ENCODE results near the gene MYO9A. TPM values are rescaled to one million over a fixed set of nuclear protein-coding genes. Genes with fewer than 3 reads are reported as not detected.

Gene MYO9A
- total RNA-seq, 1 experiment from 2014 or later: 21.4 TPM

GRCh38 chr15:71780115-71780976 lies 337.6 kb downstream of the MYO9A start:
- Histone ChIP-seq H3T11ph (ENCODE audit: low read length) (no peak overlapping the region), H2AK5ac (ENCODE audit: insufficient read length, low read length) (no peak overlapping the region), H3K4ac (ENCODE audit: low read depth, low read length) (no peak overlapping the region), H3K23me2 (ENCODE audit: insufficient read length, low read depth, low read length, poor library complexity, severe bottlenecking) (no peaks in the 10 kb centered on the region), H4K5ac (ENCODE audit: insufficient read length, low read depth, low read length) (no peak overlapping the region), H3K27ac (ENCODE audit: insufficient read length, low read depth, low read length) (no peak overlapping the region), H4K91ac (ENCODE audit: insufficient read length, low read depth, low read length) (no peak overlapping the region), H2AFZ (ENCODE audit: low read length) (no peak overlapping the region), H3K23ac (ENCODE audit: insufficient read length, low read depth, low read length) (no peak overlapping the region), H3K79me2 (ENCODE audit: insufficient read depth, low read length) (no peaks in the 10 kb centered on the region), H4K20me1 (ENCODE audit: control insufficient read depth, insufficient read depth, insufficient read length) (no peaks in the 10 kb centered on the region), H3K9ac (ENCODE audit: extremely low read depth, insufficient read length, low read length) (no peak overlapping the region), H3K56ac (ENCODE audit: insufficient read length, low read depth, low read length) (no peak overlapping the region), H2BK15ac (ENCODE audit: low read depth, low read length) (no peak overlapping the region), H3K4me1 (ENCODE audit: insufficient read depth, low read length) (no peaks in the 10 kb centered on the region; the same call in 1 of the 2 replicates), H3K27me3 (ENCODE audit: insufficient read depth, low read length) (no peaks in the 10 kb centered on the region), H3K14ac (ENCODE audit: insufficient read depth, low read length) (no peak overlapping the region), H3K4me2 (ENCODE audit: insufficient read depth, insufficient read length, low read length) (no peak overlapping the region), H2BK20ac (ENCODE audit: low read depth, low read length, poor library complexity, severe bottlenecking) (no peak overlapping the region), H3K79me1 (ENCODE audit: insufficient read depth, low read depth, low read length, poor library complexity, severe bottlenecking) (no peaks in the 10 kb centered on the region), H2BK12ac (ENCODE audit: insufficient read length, low read depth, low read length) (no peak overlapping the region), H2BK120ac (ENCODE audit: low read depth, low read length, poor library complexity, severe bottlenecking) (no peak overlapping the region), H2BK5ac (ENCODE audit: insufficient read length, low read length) (no peak overlapping the region), H3K18ac (ENCODE audit: insufficient read length, low read depth, low read length) (no peak overlapping the region), H3K9me3 (ENCODE audit: control insufficient read depth, low read depth, low read length) (no peaks in the 10 kb centered on the region), H4K8ac (replicated peaks; ENCODE audit: insufficient read length, low read depth, low read length) (no peak overlapping the region)
- H3K4me1 Mint-ChIP-seq: peaks cover 9% of the 10 kb centered on the region in 2 experiments
- H3K36me3 Mint-ChIP-seq (ENCODE audit: insufficient read depth in 1 of 3, low read depth in 3 of 3): no peaks in the 10 kb centered on the region
- WGBS (ENCODE audit: extremely low coverage, insufficient read length, low lambda C conversion rate): no CpG with 5 or more reads among the region's 13 CpGs
- TF ChIP-seq CTCF (conservative IDR thresholded peaks at IDR 0.05): peak; percentile 86
- H3K9me3 Mint-ChIP-seq: no peaks in the 10 kb centered on the region
- peak overlapping the region in 2 of 3 experiments; percentile 4 to 17; a peak in 4 of 7 replicates for H3K27ac Mint-ChIP-seq
- no peak overlapping the region for H3K4me3 Mint-ChIP-seq
- H3K27me3 Mint-ChIP-seq (ENCODE audit: low read depth): peaks cover 3% of the 10 kb centered on the region
- peak; percentile 79 for DNase-seq
